H9 (cell line): ENCODE measurements around the gene C11orf21. TPM values are rescaled to one million over a fixed set of nuclear protein-coding genes. Genes with fewer than 3 reads are reported as not detected.

Experiments used
- DNase-seq: peaks from one replicate; pipeline ENCODE4 v3.0.0-alpha.2; 2017
- H2AFZ ChIP-seq: one replicate; pipeline ENCODE4 v1.6.1; 2013; ENCODE audit warnings: mild to moderate bottlenecking, low read length, control low read depth, moderate library complexity
- H2AK5ac ChIP-seq: 2 replicates; pipeline ENCODE4 v1.6.1; 2013; ENCODE audit warnings: low read length, control low read depth, mixed read lengths; ENCODE audit not compliant: insufficient read length
- H2BK120ac ChIP-seq: one replicate; pipeline ENCODE4 v1.6.1; 2013; ENCODE audit warnings: low read depth, mild to moderate bottlenecking, low read length, control low read depth, inconsistent platforms; ENCODE audit not compliant: poor library complexity, severe bottlenecking
- H2BK12ac ChIP-seq: 2 replicates; pipeline ENCODE4 v1.6.1; 2013; ENCODE audit warnings: low read length, control low read depth, mixed read lengths, low read depth; ENCODE audit not compliant: insufficient read length
- H2BK15ac ChIP-seq: 2 replicates; pipeline ENCODE4 v1.6.1; 2013; ENCODE audit warnings: low read depth, low read length, control low read depth
- H2BK20ac ChIP-seq: one replicate; pipeline ENCODE4 v1.6.1; 2013; ENCODE audit warnings: low read depth, mild to moderate bottlenecking, low read length, control low read depth, inconsistent platforms; ENCODE audit not compliant: poor library complexity, severe bottlenecking
- H2BK5ac ChIP-seq: 2 replicates; pipeline ENCODE4 v1.6.1; 2013; ENCODE audit warnings: low read length, control low read depth, mixed read lengths; ENCODE audit not compliant: insufficient read length
- H3K14ac ChIP-seq: 2 replicates; pipeline ENCODE4 v1.6.1; 2013; ENCODE audit warnings: low read length, control low read depth; ENCODE audit not compliant: insufficient read depth
- H3K18ac ChIP-seq: 2 replicates; pipeline ENCODE4 v1.6.1; 2013; ENCODE audit warnings: low read depth, mild to moderate bottlenecking, mixed read lengths, low read length, control low read depth; ENCODE audit not compliant: insufficient read length
- H3K23ac ChIP-seq: 2 replicates; pipeline ENCODE4 v1.6.1; 2013; ENCODE audit warnings: low read length, control low read depth, mixed read lengths, low read depth; ENCODE audit not compliant: insufficient read length
- H3K23me2 ChIP-seq: 2 replicates; pipeline ENCODE4 v1.6.1; 2013; ENCODE audit warnings: low read depth, mild to moderate bottlenecking, mixed read lengths, low read length, control low read depth; ENCODE audit not compliant: insufficient read length, poor library complexity, severe bottlenecking
- H3K27ac ChIP-seq: 2 replicates; pipeline ENCODE4 v1.5.1; 2013; ENCODE audit warnings: low read length, control low read depth, mixed read lengths, low read depth; ENCODE audit not compliant: insufficient read length
- H3K27me3 ChIP-seq: 2 replicates; pipeline ENCODE4 v1.6.1; 2013; ENCODE audit warnings: low read length, control low read depth, inconsistent platforms; ENCODE audit not compliant: insufficient read depth
- H3K4ac ChIP-seq: 2 replicates; pipeline ENCODE4 v1.6.1; 2013; ENCODE audit warnings: low read depth, mild to moderate bottlenecking, control low read depth, inconsistent platforms, low read length, moderate library complexity
- H3K4me1 ChIP-seq: 2 replicates; pipeline ENCODE4 v1.6.1; 2013; ENCODE audit warnings: low read length, control low read depth, inconsistent platforms; ENCODE audit not compliant: insufficient read depth
- H3K4me2 ChIP-seq: 2 replicates; pipeline ENCODE4 v1.6.1; 2013; ENCODE audit warnings: low read length, control low read depth, mixed read lengths; ENCODE audit not compliant: insufficient read length, insufficient read depth
- H3K56ac ChIP-seq: 2 replicates; pipeline ENCODE4 v1.6.1; 2013; ENCODE audit warnings: low read depth, mild to moderate bottlenecking, mixed read lengths, low read length, control low read depth; ENCODE audit not compliant: insufficient read length
- H3K79me1 ChIP-seq: 2 replicates; pipeline ENCODE4 v1.6.1; 2013; ENCODE audit warnings: low read depth, mild to moderate bottlenecking, moderate library complexity, low read length, control low read depth, inconsistent platforms; ENCODE audit not compliant: insufficient read depth, poor library complexity, severe bottlenecking
- H3K79me2 ChIP-seq: 2 replicates; pipeline ENCODE4 v1.6.1; 2013; ENCODE audit warnings: low read length, control low read depth, inconsistent platforms; ENCODE audit not compliant: insufficient read depth
- H3K9ac ChIP-seq: 2 replicates; pipeline ENCODE4 v1.6.1; 2013; ENCODE audit warnings: low read length, control low read depth, mixed read lengths; ENCODE audit not compliant: insufficient read length; ENCODE audit errors: extremely low read depth
- H3K9me3 ChIP-seq: one replicate; pipeline ENCODE4 v1.6.1; 2013; ENCODE audit warnings: low read depth, low read length, inconsistent platforms; ENCODE audit not compliant: control insufficient read depth
- H3T11ph ChIP-seq: one replicate; pipeline ENCODE4 v1.6.1; 2013; ENCODE audit warnings: mild to moderate bottlenecking, low read length, control low read depth, inconsistent platforms
- H4K20me1 ChIP-seq: one replicate; pipeline ENCODE4 v1.6.1; 2013; ENCODE audit not compliant: control insufficient read depth, insufficient read length, insufficient read depth
- H4K5ac ChIP-seq: 2 replicates; pipeline ENCODE4 v1.6.1; 2013; ENCODE audit warnings: low read depth, mild to moderate bottlenecking, mixed read lengths, low read length, control low read depth; ENCODE audit not compliant: insufficient read length
- H4K8ac ChIP-seq: replicated peaks from 2 replicates; pipeline ENCODE4 v1.6.1; 2013; ENCODE audit warnings: low read length, control low read depth, mixed read lengths, low read depth; ENCODE audit not compliant: insufficient read length
- H4K91ac ChIP-seq: 2 replicates; pipeline ENCODE4 v1.6.1; 2013; ENCODE audit warnings: low read depth, mild to moderate bottlenecking, moderate library complexity, mixed read lengths, low read length, control low read depth; ENCODE audit not compliant: insufficient read length
- H3K27ac Mint-ChIP-seq, 3 experiments: 2 replicates in 2 of 3; 3 replicates in 1 of 3; pipeline ENCODE4 v1.8.0; 2020 to 2021; ENCODE audit warnings: mixed read lengths in 3 of 3, mild to moderate bottlenecking in 1 of 3, moderate library complexity in 1 of 3
- H3K27me3 Mint-ChIP-seq: 2 replicates; pipeline ENCODE4 v1.8.0; 2021; ENCODE audit warnings: low read depth, mild to moderate bottlenecking, moderate library complexity, mixed read lengths
- H3K36me3 Mint-ChIP-seq, 3 experiments: 2 replicates in 2 of 3; 3 replicates in 1 of 3; pipeline ENCODE4 v1.8.0; 2020 to 2021; ENCODE audit warnings: low read depth in 3 of 3, mixed read lengths in 3 of 3; ENCODE audit not compliant: insufficient read depth in 1 of 3
- H3K4me1 Mint-ChIP-seq, 2 experiments: 2 replicates each; pipeline ENCODE4 v1.8.0; 2020; ENCODE audit warnings: mixed read lengths in 2 of 2
- H3K4me3 Mint-ChIP-seq, 2 experiments: 2 replicates in 1 of 2; 3 replicates in 1 of 2; pipeline ENCODE4 v1.8.0; 2020 to 2021; ENCODE audit warnings: mild to moderate bottlenecking in 2 of 2, mixed read lengths in 2 of 2, moderate library complexity in 1 of 2
- H3K9me3 Mint-ChIP-seq, 2 experiments: 2 replicates in 1 of 2; 3 replicates in 1 of 2; pipeline ENCODE4 v1.8.0; 2020; ENCODE audit warnings: mild to moderate bottlenecking in 2 of 2, mixed read lengths in 2 of 2, moderate library complexity in 1 of 2
- WGBS: extraction: QIAGEN DNeasy Blood & Tissue Kit; methylation state at CpG from one replicate; pipeline ENCODE4 v1.1.7; 2013; ENCODE audit warnings: missing lambda C conversion rate, low lambda C conversion rate, mixed read lengths; ENCODE audit not compliant: insufficient read length; ENCODE audit errors: extremely low coverage; 5-methylcytosine and 5-hydroxymethylcytosine counted together
- total RNA-seq: library from RNA; stranded (reverse); gene quantifications from 2 replicates; pipeline ENCODE4 v1.2.1, GENCODE V29; 2021
- TF ChIP-seq, protein P1 (sequence below): fragments of 200-600 bp; sonication (generic); conservative IDR thresholded peaks from 3 replicates; pipeline ENCODE4 v1.8.0; 2021; ENCODE audit warnings: antibody characterized with exemption, mild to moderate bottlenecking

C11orf21 gene
- total RNA-seq, 1 experiment from 2014 or later: not detected

DNA sequence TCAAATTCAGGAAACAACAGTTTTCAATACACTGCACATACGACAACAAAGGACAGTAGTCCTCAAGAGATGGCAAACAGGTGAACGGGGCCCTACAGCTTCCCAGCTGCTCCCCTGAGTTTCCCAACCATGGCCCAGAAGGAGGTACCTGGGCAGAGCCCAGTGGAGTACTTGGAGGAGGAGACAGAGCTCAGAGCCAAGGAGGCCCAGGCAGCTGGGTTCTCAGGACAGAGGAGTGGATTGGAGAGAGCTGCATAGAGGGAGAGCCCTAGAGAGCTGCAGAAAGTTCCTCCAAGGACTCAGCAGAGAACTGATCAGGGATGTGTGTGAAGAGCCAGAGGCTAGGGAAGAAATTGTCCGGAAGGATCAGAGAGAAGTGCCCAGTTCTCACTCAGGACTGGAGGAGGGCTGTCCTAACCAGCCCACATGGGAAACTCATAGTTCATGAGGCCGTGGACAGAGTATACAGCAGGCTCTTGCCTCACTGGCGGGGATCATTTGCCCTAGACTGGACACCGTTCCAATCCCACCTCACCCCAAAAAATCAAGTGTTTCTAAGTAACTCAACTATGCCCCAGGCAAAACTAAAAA, 23.7 kb downstream of the C11orf21 start:
- Mint-ChIP-seq H3K9me3 (peaks cover 4 to 5% of the 10 kb centered on the region in 2 experiments; a peak in 3 of 5 replicates), H3K36me3 (0 out of 7 replicates have a peak, but pooled peaks cover 0 to 3% (median 0%) of the 10 kb centered on the region in 3 experiments), H3K27me3 (peaks cover 72% of the 10 kb centered on the region), H3K4me3 (no peak overlapping the region), H3K4me1 (peaks cover 12 to 14% of the 10 kb centered on the region in 2 experiments), H3K27ac (peak overlapping the region in 1 of 3 experiments; percentile 85; a peak in 2 of 7 replicates)
- Histone ChIP-seq H3K23me2 (no peaks in the 10 kb centered on the region), H2BK5ac (no peak overlapping the region), H3K4me1 (no peaks in the 10 kb centered on the region; the same call in 1 of the 2 replicates), H3T11ph (no peak overlapping the region), H2BK12ac (no peak overlapping the region), H3K27me3 (no peaks in the 10 kb centered on the region; the same call in 1 of the 2 replicates), H3K9me3 (no peaks in the 10 kb centered on the region), H4K91ac (no peak overlapping the region), H2AK5ac (no peak overlapping the region), H3K79me1 (no peaks in the 10 kb centered on the region), H4K20me1 (no peaks in the 10 kb centered on the region), H3K4me2 (no peak overlapping the region), H3K9ac (no peak overlapping the region), H4K5ac (no peak overlapping the region), H3K79me2 (no peaks in the 10 kb centered on the region), H2BK15ac (no peak overlapping the region), H3K23ac (no peak overlapping the region), H2AFZ (no peak overlapping the region), H3K18ac (no peak overlapping the region), H2BK120ac (no peak overlapping the region), H3K56ac (no peak overlapping the region), H2BK20ac (no peak overlapping the region), H3K4ac (no peak overlapping the region), H3K14ac (no peak overlapping the region), H4K8ac (no peak overlapping the region), H3K27ac (no peak overlapping the region)
- TF ChIP-seq, protein P1, sequence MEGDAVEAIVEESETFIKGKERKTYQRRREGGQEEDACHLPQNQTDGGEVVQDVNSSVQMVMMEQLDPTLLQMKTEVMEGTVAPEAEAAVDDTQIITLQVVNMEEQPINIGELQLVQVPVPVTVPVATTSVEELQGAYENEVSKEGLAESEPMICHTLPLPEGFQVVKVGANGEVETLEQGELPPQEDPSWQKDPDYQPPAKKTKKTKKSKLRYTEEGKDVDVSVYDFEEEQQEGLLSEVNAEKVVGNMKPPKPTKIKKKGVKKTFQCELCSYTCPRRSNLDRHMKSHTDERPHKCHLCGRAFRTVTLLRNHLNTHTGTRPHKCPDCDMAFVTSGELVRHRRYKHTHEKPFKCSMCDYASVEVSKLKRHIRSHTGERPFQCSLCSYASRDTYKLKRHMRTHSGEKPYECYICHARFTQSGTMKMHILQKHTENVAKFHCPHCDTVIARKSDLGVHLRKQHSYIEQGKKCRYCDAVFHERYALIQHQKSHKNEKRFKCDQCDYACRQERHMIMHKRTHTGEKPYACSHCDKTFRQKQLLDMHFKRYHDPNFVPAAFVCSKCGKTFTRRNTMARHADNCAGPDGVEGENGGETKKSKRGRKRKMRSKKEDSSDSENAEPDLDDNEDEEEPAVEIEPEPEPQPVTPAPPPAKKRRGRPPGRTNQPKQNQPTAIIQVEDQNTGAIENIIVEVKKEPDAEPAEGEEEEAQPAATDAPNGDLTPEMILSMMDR: no peak
- no CpG with 5 or more reads among the region's 6 CpGs for WGBS
- DNase-seq: peak; percentile 39
